GM18861 (cell line): ENCODE results near the gene MRPL52.
"Not testable (repeated sequence)": the region's sequence is repeated elsewhere in the genome, so short reads cannot be mapped to it uniquely, and the experiment has no call there.

Source experiments
- ATAC-seq: cut with Tn5 transposase; IDR thresholded peaks from one replicate; pipeline ENCODE4 v1.9.1; 2021; ENCODE audit not compliant: unreplicated experiment

MRPL52 gene

DNA sequence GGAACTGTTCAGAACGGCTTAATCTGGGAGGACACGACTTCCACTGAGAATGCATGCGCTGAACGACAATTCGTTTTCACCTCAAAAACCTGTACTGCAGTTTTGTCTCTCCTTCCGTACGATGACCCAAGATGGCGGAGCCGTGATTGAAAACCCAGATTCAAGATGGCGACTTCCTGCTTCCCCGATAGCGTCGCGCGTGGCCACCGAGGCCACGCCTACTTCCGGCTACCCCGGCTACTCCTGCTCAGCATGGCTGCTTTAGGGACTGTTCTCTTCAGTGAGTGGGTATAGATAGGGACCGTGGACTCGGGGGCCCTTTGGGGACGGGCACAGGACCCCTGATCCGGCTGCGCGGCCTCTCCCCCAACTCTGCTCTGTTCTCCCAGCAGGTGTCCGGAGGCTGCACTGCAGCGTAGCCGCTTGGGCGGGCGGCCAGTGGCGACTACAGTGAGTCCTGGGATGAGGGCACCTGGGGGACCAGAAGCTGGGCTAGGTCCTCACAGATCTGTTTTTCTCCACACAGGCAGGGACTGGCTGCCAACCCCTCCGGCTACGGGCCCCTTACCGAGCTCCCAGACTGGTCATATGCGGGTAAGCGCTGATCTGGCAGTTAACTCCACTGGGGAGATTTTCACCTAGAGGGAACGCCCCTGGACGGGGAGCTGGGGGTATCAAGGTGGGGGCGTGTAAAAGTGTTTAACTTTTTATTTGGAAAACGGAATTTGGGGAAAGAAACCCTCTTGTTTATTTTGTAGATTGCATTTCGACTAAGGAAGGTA, at the start of gene MRPL52:
TSS of gene MRPL52 (plus strand) at position 227 of the 782 bp plus-strand sequence. CDS start at position 253, 26 bp downstream.
- ATAC-seq, result peak; percentile 84

DNA sequence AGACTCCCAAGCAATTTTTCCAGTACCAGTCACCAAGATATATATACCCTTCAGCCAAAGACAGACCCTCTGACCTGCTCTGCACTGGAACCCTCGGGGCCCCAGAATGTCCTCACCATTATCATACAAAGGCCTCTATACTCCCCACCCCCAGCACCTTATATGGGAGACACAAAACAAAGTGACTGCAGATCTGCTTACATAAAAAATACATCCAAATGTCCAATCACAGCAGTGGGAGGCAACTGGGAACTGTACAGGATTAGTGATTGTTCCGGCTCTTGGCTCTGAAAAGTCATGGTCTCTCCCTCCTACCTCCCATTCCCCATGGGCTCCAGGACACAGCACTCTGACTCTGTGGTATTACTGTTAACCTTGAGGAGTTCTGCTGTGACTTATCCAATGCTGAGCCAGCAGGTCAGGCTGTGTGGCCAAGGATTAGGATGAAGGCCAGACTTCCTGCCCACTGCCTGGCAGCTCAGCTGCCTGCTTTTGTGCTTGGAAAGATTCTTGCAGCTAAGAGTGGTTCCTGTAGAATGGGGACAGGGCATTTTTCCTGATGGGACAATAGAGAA, 49.5 kb upstream of the MRPL52 start:
- ATAC-seq, result no peak

DNA sequence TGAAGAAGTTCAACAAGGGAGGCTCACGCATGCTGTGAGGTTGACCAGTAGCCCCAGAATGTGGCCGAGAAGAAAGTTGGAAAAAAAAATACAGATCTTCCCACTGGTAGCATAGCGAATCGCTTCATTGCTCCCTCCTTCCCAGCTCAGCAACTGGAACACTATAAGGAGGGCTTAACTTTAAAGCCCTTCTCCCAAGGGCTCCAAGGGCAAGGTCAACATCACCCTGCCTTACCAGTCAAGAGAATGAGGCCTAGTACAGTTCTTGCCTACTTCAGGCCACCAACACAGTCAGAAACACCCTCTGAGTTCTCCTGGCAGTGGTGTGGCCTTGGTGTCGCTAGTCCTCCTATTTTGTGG, 48.8 kb upstream of the MRPL52 start:
- ATAC-seq, result no peak

DNA sequence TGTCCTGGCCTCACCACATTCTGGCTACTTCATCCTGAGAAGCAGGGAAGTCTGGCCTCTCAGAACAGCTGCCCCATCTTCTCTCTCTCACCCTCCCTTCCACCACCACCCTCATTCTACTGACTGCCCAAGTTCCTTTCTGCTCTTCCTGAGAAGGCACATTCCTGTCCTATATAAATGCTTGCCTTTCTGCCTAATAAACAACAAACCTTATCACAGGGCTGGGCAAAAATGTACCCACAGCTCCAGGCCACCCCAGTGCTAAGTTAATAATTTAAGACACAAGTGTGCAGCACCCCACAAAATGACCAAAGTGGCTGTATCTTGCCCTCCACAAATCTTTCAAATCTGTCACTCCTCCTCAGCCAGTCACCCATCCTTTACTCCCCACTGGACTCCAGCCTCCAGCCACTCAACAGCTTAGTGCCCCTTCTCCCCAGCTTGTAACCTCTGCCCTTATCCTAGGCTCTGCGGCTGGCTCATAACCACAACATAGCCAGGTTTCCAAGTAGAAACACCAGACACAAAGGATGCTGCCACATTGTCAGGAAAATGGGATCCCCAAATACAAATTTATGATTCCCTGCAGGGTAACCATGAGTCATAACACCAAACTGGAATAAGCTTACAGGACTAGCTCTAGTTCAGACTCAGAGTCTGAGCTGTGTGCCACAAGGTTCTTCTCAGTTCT, 48.2 kb upstream of the MRPL52 start:
- ATAC-seq, result no peak

DNA sequence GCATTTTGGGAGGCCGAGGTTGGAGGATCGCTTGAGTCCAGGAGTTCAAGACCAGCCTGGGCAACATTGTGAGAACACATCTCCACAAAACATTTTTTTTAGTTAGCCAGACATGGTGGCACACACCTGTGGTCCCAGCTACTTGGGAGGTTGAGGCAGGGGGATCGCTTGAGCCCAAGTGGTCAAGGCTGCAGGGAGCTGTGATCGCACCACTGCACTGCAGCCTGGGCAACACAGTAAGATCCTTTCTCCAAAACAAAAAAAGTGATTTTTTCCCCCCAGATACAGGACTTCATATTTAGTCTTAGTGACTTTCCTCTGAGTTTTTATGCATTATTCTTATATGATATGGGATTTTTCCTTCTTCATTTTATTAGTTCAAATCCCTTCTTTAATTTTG, 43.0 kb upstream of the MRPL52 start:
- no peak for ATAC-seq

DNA sequence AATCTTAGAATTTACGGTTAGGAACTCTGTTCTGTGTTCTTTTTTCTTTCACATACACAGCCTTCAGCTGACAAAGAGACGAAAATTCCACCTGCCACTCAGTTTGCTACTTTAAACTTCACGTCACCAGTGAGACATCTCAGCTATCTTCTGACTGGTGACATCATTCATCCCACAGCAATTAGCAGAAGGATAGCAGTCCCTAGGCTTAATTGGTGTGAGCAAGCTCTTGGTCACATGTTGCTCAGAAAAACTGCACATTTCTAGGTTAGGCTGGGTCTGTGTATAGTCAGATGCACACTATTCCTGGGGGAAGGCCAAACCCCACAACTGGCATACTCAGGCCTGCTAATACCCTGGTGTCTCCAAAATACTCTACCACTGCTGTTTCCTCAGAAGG, 38.4 kb upstream of the MRPL52 start:
- ATAC-seq, result no peak

DNA sequence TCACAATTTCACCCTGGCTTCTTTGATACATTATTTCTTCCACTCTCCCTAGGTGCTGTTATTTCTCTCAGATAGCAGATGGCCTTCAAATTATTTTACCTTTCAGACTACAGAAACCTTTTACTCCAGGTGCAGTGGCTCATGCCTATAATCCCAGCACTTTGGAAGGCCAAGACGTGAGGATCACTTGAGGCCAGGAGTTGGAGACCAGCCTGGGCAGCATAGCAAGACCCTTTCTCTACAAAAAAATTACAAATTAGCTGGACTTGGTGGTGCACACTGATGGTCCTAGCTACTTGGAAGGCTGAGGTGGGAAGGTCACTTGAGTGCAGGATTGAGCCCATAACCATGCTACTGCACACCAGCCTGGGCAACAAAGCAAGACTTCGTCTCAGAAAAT, 37.5 kb upstream of the MRPL52 start:
- no peak for ATAC-seq

DNA sequence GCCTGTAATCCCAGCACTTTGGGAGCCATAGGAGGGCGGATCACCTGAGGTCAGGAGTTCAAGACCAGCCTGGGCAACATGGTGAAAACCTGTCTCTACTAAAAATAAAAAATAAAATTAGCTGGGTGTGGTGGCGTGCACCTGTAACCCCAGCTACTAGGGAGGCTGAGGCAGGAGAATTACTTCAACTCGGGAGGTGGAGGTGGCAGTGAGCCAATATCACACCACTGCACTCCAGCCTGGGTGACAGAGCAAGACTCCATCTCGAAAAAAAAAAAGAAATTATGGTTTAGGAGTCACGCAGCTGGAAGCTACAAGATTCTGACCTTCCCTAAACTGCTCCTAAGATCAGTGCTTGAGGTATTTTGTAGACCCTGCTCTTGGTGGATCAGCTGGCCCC, 36.1 kb upstream of the MRPL52 start:
- ATAC-seq, result not testable (repeated sequence)

DNA sequence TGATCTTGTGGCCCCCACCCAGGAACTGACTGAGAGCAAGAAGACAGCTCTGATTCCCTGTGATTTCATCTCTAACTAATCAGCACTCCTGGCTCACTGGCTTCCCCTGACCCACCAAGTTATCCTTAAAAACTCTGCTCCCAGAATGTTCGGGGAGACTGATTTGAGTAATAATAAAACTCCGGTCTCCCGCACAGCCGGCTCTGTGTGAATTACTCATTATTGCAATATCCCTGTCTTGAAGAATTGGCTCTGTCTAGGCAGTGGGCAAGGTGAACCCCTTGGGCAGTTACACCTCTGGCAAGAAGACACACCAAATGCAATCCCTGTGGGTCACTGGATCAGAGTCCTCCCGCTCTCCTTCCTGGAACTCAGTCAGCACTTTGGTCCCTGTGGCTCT, 35.7 kb upstream of the MRPL52 start:
- ATAC-seq, result no peak

DNA sequence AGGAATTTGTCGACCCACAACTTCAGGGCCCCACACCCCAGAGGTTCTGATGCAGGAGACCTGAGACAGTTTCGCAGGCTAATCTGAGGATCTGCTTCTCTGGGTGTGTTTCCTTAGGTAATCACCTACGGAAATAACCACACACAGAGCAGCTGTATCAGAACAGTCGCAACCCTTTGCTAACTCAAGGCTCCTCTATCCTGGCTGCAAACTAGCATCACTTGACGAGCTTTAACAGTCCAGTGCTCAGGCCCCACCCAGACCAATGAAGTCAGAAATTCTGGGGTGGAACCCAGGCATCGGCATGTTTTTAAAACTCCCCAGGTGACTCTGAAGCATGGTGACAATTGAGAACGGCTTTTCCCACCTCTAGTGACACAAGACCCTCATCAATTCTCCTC, 35.1 kb upstream of the MRPL52 start:
- ATAC-seq, result no peak

DNA sequence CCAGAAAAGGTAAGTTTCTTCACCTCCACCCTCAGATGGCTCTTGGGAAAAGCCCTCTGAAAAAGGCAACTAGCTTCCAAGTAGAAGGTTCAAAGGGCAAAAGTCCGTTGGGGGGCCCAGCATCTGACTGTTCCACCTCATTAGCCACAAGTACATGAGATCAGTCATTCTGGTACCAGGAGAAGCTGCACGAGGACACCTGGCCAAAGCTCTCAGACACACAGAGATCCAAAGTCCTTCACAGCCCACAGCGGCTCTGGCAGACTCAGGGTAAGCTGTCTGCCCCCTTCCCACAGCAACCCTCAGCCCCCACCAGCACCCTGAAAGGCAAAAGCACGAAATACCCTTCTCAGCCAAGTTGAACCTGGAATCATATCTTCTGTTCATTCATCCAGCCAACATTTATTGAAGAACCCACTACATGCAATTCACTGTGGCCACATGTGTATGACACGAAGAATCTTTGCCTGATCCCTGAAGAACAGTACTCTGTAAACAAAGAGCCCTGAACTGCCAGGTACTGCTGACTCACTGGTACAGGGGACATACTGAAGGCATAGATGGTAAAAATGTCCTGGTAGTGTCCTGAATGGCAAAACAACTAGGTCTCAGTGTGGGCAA, 33.5 kb upstream of the MRPL52 start:
- ATAC-seq, result no peak

DNA sequence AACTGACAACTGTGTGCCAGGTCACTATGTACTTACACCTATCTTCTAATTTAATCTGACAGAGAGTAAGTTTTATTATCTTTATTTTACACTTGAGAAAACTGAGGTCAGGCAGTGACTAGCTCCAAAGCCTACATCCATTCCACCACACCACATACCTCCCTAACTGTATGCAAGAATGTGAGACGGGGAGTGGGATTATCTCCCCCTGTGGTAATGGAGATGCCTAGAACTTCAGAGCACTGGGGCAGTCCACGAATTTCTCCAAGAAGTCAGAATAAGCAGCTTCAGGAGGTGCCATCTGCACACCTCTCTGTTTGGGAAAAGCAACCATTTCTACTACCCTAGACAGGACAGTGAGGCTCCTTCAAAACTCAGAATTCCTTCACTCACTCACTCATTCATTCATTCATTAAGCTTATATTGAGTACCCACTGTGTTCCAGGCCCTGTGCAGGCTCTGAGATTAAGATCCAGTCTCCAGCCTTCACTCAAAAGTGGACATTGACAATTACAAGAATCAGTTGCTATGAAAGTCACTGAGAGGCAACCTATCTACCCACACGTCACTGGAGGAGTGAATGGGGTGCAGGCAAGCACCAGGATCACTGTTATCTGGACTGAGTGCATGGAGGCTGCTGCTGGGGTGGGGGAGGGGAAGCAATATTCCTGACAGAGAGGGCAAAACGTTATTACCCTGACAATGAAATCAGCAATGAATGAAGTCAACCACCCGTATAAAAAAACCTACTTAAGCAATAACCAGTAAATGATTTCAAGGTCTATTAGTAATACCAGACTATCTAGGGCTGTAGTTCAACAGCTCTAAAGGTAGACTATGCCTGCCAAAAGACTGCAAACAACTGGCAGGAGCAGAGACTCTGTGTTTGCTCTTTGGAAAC, 32.4 kb upstream of the MRPL52 start:
- no peak for ATAC-seq

DNA sequence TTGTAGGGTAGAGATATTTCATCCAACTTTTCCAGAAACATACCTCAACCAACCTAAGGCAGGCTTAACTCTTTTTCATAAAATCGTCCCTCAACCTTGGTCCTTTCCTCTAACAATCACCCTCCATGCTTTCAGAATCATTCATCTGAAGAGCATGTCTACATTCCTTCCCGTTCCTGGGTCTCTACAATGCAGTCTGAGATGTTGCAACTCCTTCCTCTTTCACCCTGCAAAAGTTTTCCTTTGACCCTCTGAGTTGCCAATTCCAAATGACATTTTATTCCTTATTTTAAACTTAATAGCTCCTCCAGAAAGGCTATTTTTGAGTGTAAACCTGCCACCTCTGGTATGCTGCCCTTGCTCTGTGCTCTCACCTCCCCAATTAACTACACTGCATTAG, 31.2 kb upstream of the MRPL52 start:
- no peak for ATAC-seq

DNA sequence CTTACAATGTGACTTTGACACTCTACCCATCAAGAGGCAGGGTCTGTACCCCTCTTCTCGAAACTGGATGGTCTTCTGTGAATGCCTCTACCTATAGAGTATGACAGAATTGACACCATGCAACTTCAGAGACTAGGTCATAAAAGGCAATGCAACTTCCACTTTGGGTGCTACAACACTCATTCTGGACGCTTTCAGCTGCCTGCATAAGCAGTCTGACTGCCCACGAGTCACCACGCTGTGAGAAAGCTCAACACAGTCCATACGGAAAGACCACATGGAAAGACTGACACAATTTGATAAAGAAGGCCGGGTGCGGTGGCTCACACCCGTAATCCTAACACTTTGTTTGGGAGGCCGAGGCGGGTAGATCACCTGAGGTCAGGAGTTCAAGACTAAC, 29.3 kb upstream of the MRPL52 start:
- no peak for ATAC-seq

DNA sequence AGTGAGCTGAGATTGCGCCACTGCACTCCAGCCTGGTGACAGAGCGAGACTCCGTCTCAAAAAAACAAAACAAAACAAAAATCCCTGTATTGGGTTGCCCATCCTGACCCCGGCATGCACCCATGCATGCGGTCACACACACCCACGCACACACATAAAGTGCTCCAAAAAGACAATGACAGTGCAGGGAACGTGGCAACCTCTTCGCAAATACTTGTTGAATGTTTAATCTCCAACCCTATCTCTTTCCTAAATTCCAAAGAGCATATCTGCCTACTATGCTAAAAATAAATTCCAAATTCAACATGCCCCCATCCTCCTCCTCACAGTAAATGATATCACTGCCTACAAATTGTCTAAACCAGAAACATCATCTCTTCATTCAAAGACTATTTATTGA, 28.0 kb upstream of the MRPL52 start:
- no peak for ATAC-seq

DNA sequence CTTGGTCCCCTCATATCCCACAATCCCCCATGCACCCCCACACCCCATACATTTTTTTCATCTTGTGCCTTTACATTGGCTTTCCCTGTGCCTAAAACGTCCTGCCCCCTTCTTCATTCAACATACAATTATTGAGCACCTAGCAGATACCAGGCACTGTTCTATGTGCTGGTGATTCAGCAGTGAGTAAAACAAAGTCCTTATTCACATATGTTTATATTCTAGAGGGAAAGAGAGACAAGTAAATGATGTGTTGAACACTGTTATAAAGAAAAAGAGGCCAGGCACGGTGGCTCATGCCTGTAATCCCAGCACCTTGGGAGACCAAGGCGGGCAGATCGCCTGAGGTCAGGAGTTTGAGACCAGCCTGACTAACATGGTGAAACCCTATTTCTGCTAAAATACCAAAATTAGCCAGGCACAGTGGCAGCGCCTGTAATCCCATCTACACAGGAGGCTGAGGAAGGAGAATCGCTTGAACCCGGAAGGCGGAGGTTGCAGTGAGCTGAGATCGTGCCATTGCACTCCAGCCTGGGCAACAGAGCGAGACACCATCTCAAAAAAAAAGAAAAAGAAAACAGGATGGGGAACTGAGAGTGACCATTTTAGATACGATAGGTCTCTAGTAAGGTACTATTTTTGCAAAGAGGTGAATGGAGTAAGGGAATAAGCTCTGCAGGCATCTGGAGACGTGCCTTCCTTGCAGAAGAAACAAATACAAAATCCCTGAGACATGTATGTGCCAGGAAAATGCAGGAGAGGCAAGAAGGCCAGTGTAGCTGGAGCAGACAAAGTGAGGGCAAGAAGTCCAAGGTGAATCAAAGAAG, 26.6 kb upstream of the MRPL52 start:
- ATAC-seq, result no peak

DNA sequence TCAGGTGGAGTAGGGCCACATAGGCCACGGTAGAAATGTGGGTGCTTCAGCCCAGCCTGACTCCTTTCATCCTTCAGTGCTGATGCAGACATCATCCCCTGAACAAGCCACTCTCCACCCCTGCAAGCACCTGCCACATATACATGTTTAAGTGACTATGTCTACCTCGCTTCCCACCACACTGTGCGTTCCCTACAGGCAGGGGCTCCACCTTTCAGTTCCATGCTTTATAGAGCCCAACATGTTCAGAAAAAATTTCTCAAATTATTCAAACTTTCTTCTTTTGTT, 26.1 kb upstream of the MRPL52 start:
- ATAC-seq, result no peak

DNA sequence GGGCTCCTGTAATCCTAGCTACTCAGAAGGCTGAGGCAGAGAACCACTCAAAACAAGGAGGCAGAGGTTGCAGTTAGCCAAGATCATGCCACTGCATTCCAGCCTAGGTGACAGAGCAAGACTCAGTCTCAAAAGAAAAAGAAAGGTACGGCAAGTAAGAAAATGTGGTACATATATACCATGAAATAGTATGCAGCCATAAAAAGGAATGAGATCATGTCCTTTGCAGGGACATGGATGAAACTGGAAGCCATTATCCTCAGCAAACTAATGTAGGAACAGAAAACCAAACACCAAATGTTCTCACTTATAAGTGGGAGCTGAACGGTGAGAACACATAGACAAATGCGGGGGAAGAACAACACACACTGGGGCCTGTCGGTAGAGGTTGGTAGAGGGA, 24.5 kb upstream of the MRPL52 start:
- not testable (repeated sequence) for ATAC-seq

DNA sequence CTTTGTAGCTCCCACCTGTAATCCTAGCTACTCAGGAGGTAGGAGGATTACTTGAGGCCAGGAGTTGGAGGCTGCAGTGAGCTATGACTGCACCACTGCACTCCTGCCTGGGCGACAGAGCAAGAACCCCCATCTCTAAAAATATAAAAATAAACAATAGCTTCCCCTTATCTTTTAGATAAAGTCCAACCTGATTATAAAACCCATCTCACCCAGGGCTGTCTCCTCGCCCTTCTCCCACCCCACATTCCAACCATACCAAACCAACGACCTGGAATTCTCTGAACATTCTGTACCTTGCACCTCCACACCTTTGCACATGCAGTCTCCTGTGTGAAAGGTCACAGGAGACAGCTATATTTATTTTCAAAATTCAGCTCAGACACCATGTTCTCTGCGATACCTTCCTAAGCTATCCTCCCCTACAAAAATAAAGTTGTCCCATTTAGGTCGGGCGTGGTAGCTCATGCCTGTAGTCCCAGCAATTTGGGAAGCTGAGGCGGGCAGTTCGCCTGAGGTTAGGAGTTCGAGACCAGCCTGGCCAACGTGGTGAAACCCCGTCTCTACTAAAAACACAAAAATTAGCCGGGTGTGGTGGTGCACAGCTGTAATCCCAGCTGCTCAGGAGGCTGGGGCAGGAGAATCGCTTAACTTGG, 22.1 kb upstream of the MRPL52 start:
- no peak for ATAC-seq
